Limb (tissue), 2 donors: ENCODE results near the gene AMIGO2.

Experiments used
- DNase-seq, 2 donors: peaks; one replicate each; pipeline ENCODE4 v3.0.0-alpha.2; 2016; ENCODE audit errors: extremely low spot score in 2 of 2

Gene AMIGO2

GRCh38 chr12:47033789-47034555, 45.8 kb downstream of the AMIGO2 start:
- DNase-seq = no peak

DNA sequence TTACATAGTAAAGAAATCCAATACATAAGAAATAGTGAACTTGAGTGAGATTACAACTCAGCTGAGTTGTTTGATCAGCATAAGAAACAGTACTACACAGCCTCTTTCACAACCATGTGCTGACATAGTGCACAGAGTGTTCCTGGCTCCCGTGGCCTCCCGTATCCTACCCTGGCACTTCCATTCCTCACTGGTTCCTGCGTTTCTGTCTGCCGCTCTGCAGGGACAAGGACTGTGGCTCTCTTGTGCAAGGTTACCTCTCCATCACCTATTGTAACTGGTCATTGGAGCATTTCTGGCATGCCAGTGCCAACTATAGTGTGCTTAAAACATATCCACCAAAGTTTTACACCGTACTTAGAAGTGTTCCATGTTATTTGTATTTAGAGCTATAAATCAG, 46.7 kb downstream of the AMIGO2 start:
- no peak for DNase-seq

- DNase-seq = peak in 1 of 2 donors; percentile 75
Measured at GRCh38 chr12:47032644-47033043, 47.1 kb downstream of the AMIGO2 start.

- no peak for DNase-seq
Measured at GRCh38 chr12:47029903-47030302, 49.9 kb downstream of the AMIGO2 start.

DNA sequence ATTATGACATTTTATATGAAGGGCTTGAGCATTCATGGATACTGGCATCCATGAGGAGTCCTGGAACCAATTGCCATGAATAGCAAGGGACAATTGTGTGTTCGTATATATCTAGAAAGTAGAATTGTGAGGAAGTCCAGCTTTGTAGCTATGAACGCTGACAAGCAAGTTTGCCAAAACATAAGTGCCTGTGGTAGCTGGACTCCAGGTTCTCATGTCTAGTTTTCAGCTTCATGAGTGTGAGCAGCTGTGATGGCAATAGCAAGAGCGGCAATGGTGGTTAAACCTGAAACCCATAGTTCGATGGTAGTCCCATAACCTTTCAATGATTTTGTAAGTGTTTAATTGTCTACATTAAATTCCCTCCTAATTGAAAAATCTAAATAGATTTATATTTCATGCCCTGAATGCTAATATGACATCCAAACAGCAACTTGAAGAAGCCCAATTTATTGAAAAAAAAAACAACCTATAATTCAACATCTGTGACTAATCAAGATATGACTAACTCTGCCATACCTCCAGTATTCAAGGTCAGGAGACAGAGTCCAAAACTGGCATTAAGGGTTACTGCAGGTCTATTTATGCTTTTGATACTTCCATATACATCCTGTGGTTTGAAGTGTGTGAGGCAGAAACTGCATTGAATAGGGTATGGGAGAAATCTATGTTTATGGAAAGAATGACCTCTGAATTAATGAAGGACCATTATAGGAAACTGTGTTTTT, 50.6 kb downstream of the AMIGO2 start:
- no peak for DNase-seq

GRCh38 chr12:47028186-47028585, 51.6 kb downstream of the AMIGO2 start:
- DNase-seq = no peak
